Stimulated activated CD8-positive, alpha-beta memory T cell treated with anti-CD3 and anti-CD28 coated beads, Interleukin-12 subunit alpha, Interleukin-12 subunit beta, amount 100 ng/mL, for 1 hour (primary cell): ENCODE results near the gene ATP1B2.
"Not testable (repeated sequence)": the region's sequence is repeated elsewhere in the genome, so short reads cannot be mapped to it uniquely, and the experiment has no call there.

Experiments
- DNase-seq: peaks from one replicate; pipeline ENCODE4 v3.0.0-alpha.2; 2020; ENCODE audit warnings: low read depth

The ATP1B2 gene

GRCh38 chr17:7650509-7651096 is at the start of gene ATP1B2:
Gene ATP1B2 (plus strand): TSS chr17:7650926. CDS start chr17:7651519, 593 bp downstream.
- DNase-seq: peak; percentile 64

GRCh38 chr17:7606280-7606679 is 44.4 kb upstream of the ATP1B2 start:
- no peak for DNase-seq

GRCh38 chr17:7610641-7611040 is 40.1 kb upstream of the ATP1B2 start:
- no peak for DNase-seq

- DNase-seq: no peak
Measured at GRCh38 chr17:7611635-7612293, 39.0 kb upstream of the ATP1B2 start.

GRCh38 chr17:7612294-7612640 is 38.5 kb upstream of the ATP1B2 start:
- no peak for DNase-seq

GRCh38 chr17:7613769-7614424 is 36.8 kb upstream of the ATP1B2 start:
- DNase-seq: no peak

GRCh38 chr17:7614425-7615264 is 36.1 kb upstream of the ATP1B2 start, which contains the start of gene FXR2:
Gene FXR2 (minus strand): TSS chr17:7614897. CDS start chr17:7614532, 365 bp downstream.
- DNase-seq: peak; percentile 96

- no peak for DNase-seq
Measured at GRCh38 chr17:7615265-7615747, 35.4 kb upstream of the ATP1B2 start.

GRCh38 chr17:7618608-7619007 is 32.1 kb upstream of the ATP1B2 start:
- no peak for DNase-seq

- DNase-seq: no peak
Measured at GRCh38 chr17:7620835-7621234, 29.9 kb upstream of the ATP1B2 start.

- DNase-seq: no peak
Measured at GRCh38 chr17:7623661-7624060, 27.1 kb upstream of the ATP1B2 start.

- not testable (repeated sequence) for DNase-seq
Measured at GRCh38 chr17:7625749-7626148, 25.0 kb upstream of the ATP1B2 start.

- DNase-seq: no peak
Measured at GRCh38 chr17:7626307-7626706, 24.4 kb upstream of the ATP1B2 start.

GRCh38 chr17:7626956-7627249 is 23.8 kb upstream of the ATP1B2 start:
- DNase-seq: no peak

- DNase-seq: peak; percentile 74
Measured at GRCh38 chr17:7627250-7628121, 23.2 kb upstream of the ATP1B2 start, which contains the start of gene SAT2. Gene SAT2 (minus strand): TSS chr17:7627821. CDS start chr17:7627635, 186 bp downstream.

- DNase-seq: no peak
Measured at GRCh38 chr17:7629939-7630571, 20.7 kb upstream of the ATP1B2 start, which contains the start of gene SHBG. Gene SHBG (plus strand): TSS chr17:7630135. CDS start chr17:7630173, 38 bp downstream.

- DNase-seq: no peak
Measured at GRCh38 chr17:7631398-7632380, 19.0 kb upstream of the ATP1B2 start.

GRCh38 chr17:7632492-7632894 is 18.2 kb upstream of the ATP1B2 start:
- DNase-seq: no peak

GRCh38 chr17:7633093-7633492 is 17.6 kb upstream of the ATP1B2 start:
- no peak for DNase-seq

- no peak for DNase-seq
Measured at GRCh38 chr17:7634384-7634783, 16.3 kb upstream of the ATP1B2 start.
